ENCODE data around the gene ZSWIM7.
"Not testable (repeated sequence)": the region's sequence is repeated elsewhere in the genome, so short reads cannot be mapped to it uniquely, and the experiment has no call there.

Gene ZSWIM7

DNA sequence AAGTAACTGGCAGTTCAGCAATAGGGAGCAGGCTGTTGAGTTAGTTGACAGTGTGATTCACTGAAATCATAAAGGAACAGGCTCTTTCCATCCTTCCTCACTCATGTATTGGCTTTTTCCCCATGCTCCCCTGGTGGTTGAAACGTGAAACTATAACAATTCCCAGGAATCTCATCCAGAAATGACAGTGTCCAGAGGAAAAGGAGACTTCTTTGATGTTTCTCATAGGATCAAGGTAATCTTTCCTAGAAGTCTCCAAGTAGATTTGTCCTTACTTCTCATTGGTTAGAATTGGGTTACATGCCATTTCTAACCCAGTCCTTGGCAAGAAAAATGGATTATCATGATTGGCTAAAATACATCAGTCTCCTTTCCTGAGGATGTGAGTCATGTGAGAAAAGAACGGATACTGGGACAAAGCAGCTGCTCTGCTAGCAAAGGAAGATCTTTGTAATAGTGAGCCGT is 14.5 kb upstream of the ZSWIM7 start:
- Mint-ChIP-seq H3K4me3 (no peak overlapping the region), H3K36me3 (ENCODE audit: low read depth) (peaks cover 30% of the 10 kb centered on the region), H3K9me3 (no peaks in the 10 kb centered on the region), H3K27ac (no peak overlapping the region), H3K4me1 (ENCODE audit: low read depth) (peaks cover 2% of the 10 kb centered on the region), H3K27me3 (ENCODE audit: low read depth) (no peaks in the 10 kb centered on the region)

DNA sequence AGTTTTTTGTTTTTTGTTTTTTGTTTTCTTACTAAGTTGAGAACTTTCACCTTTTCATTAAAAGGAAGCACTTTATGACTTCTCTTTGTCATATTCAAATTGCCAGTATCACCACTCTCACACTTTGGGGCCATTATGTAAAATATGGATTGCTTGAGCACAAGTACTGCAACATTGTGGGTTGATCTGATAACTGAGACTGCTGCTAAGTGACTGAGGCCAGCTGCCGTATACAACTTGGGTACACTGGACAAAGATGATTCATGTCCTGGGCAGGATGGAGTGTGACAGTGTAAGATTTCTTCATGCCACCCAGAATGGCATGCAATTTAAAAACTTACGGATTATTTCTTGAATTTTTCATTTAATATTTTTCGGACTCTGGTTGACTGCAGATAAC is 7.9 kb upstream of the ZSWIM7 start:
- Mint-ChIP-seq H3K4me1 (ENCODE audit: low read depth) (peaks cover 2% of the 10 kb centered on the region), H3K36me3 (ENCODE audit: low read depth) (peaks cover 54% of the 10 kb centered on the region), H3K4me3 (no peak overlapping the region), H3K27ac (no peak overlapping the region), H3K9me3 (no peaks in the 10 kb centered on the region), H3K27me3 (ENCODE audit: low read depth) (no peaks in the 10 kb centered on the region)

DNA sequence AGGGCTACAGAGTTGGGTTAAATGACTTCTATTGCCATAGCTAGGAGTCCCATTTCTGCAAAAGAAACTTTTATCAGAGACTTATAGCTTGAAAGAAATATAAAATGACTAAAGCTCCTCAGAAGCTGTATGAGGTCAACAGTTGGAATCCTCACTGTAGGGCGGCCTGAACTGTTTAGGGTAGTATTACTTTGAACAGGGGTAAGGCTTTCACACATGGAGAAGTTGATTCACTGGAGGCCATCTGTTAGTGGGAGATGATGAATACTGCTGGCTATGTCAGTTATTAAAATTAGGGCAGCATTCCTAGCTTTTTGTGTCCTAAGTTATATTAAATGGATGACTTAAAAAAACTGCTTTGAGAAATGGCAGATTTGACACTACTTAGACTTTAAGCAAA is 6.1 kb upstream of the ZSWIM7 start:
- Mint-ChIP-seq H3K9me3 (no peaks in the 10 kb centered on the region), H3K27me3 (ENCODE audit: low read depth) (no peaks in the 10 kb centered on the region), H3K4me3 (no peak overlapping the region), H3K4me1 (ENCODE audit: low read depth) (peaks cover 16% of the 10 kb centered on the region), H3K36me3 (ENCODE audit: low read depth) (peaks cover 65% of the 10 kb centered on the region), H3K27ac (no peak overlapping the region)

GRCh38 chr17:16003841-16004240 is 4.3 kb upstream of the ZSWIM7 start:
- peaks cover 64% of the 10 kb centered on the region for H3K36me3 Mint-ChIP-seq (ENCODE audit: low read depth)
- H3K27me3 Mint-ChIP-seq (ENCODE audit: low read depth): no peaks in the 10 kb centered on the region
- H3K4me1 Mint-ChIP-seq (ENCODE audit: low read depth): peaks cover 22% of the 10 kb centered on the region
- no peaks in the 10 kb centered on the region for H3K9me3 Mint-ChIP-seq
- H3K27ac Mint-ChIP-seq: no peak overlapping the region
- H3K4me3 Mint-ChIP-seq: no peak overlapping the region

DNA sequence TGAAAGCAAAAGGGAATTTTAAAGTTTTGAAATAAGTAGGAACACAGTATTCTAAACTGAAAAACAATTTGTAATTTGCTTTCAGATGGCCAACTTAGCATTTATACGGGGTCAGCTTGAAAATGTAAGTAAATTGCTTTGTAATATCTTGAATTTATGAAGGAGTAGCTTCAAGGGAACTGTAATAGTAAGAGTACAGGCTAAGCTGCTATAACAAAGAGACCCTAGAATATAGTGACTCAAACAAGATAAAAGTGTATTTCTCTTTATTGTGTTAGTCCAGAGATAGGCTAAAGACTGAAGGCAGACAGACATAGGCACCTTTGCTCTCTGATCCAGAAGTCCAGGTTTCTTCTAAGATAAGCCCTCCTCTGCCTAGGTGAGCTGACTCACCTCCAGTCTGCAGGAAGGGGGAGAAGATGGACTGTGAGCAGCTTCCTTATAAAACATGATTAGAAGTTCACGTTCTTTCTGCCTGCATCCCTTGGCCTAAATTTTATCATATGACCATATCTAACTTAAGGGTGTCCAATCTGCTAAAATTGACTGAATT is 3.3 kb upstream of the ZSWIM7 start:
- peaks cover 53% of the 10 kb centered on the region for H3K36me3 Mint-ChIP-seq (ENCODE audit: low read depth)
- H3K4me3 Mint-ChIP-seq: no peak overlapping the region

DNA sequence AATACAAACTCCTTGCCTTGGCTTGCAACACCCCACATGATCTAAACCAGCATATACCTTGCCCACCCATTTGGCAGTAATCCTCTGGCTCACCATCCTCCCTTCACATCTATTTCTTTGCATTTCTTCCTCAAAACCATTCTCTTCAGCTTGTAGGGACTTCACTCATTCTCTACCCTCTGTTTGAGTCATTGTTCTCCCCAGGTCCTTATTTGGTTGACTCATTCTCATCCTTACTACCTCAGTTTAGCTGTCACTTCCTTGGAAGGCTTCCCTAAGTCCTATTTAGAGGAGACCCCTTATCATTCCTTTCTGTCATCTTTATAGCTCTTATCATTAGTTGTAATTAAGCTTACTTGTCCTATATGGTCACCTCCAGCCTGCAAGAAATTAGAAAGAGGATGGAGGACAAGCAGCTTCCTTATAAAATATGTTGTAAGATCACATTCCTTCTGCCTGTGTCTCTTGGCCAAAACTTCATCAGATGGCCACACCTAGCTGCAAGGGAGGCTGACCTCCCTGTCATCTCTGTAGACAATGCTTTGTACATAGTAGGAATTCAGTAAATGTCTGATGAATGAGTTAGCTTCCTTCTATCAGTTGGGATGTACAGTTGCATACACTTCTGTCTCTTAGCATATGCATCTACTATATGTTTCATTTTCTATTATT is 1.9 kb upstream of the ZSWIM7 start:
- peak overlapping the region; percentile 94 for H3K27ac Mint-ChIP-seq
- H3K27me3 Mint-ChIP-seq (ENCODE audit: low read depth): no peaks in the 10 kb centered on the region
- peaks cover 45% of the 10 kb centered on the region for H3K36me3 Mint-ChIP-seq (ENCODE audit: low read depth)
- peaks cover 22% of the 10 kb centered on the region for H3K4me1 Mint-ChIP-seq (ENCODE audit: low read depth)
- H3K9me3 Mint-ChIP-seq: no peaks in the 10 kb centered on the region
- peak overlapping the region; percentile 99 for H3K4me3 Mint-ChIP-seq

More for the DNA sequence above, 3.3 kb upstream of the ZSWIM7 start:
- H3K9me3 Mint-ChIP-seq: no peaks in the 10 kb centered on the region
- no peak overlapping the region for H3K27ac Mint-ChIP-seq
- no peaks in the 10 kb centered on the region for H3K27me3 Mint-ChIP-seq (ENCODE audit: low read depth)
- H3K4me1 Mint-ChIP-seq (ENCODE audit: low read depth): peaks cover 22% of the 10 kb centered on the region

DNA sequence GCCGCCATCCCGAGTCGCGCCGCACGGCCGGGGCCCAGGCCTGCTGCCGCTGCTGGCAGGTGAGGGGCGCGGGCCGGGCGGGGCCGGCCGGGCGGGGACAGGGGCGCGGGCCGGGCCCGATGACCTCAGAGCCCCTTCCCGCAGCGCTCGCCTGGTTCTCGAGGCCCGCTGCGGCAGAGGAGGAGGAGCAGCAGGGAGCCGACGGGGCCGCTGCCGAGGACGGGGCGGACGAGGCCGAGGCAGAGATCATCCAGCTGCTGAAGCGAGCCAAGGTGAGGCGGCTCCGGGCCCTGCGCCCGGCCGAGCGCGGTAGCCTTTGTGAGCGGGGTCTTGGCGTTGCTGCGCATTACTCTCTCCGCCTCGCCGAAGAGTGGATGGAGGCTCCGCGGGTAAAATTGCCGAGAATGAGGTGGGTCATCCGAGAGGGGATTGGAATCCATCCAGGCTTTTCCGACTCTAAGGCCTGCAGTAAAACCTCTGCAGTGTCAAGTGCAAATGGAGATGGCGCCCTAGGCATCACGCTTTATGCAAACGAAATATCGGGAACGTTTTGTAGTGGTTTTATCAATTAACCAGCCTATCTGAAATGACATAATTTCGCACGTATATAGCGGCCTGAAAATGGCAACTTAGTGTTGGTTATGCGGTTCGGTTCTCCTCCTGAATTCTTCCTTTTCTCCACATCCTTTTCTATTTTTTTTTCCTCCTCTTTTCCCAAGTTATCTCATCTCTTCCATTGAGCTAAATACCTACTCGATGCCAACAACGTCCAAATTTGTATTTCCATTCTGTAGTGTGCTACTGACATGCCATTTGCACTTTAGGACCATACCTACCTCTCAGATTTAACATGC is 697 bp upstream of the ZSWIM7 start:
- peak overlapping the region; percentile 94 for H3K27ac Mint-ChIP-seq
- H3K4me3 Mint-ChIP-seq: peak overlapping the region; percentile 99
- no peaks in the 10 kb centered on the region for H3K27me3 Mint-ChIP-seq (ENCODE audit: low read depth)
- peaks cover 22% of the 10 kb centered on the region for H3K4me1 Mint-ChIP-seq (ENCODE audit: low read depth)
- H3K9me3 Mint-ChIP-seq: no peaks in the 10 kb centered on the region
- peaks cover 38% of the 10 kb centered on the region for H3K36me3 Mint-ChIP-seq (ENCODE audit: low read depth)

GRCh38 chr17:15998031-15998562 is 1.4 kb downstream of the ZSWIM7 start:
- Mint-ChIP-seq H3K36me3 (ENCODE audit: low read depth) (peaks cover 25% of the 10 kb centered on the region), H3K9me3 (no peaks in the 10 kb centered on the region), H3K4me3 (no peak overlapping the region), H3K27me3 (ENCODE audit: low read depth) (no peaks in the 10 kb centered on the region), H3K27ac (no peak overlapping the region), H3K4me1 (ENCODE audit: low read depth) (peaks cover 22% of the 10 kb centered on the region)

DNA sequence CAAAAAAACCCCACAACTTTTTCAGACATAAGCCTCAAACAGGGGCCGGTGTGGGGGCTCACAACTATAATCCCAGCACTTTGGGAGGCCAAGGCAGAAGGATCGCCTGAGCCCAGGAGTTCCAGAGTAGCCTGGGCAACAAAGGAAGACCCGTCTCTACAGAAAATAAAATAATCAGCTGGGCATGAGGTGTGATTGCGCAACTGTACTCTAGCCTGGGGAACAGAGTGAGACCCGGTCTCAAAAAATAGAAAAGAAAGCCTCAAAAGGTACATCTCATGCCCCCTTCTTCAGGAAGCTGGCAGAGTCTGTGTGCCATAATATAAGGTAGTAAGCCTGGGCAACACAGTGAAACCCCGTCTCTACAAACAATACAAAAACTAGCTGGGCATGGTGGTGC is 3.2 kb downstream of the ZSWIM7 start:
- H3K27ac Mint-ChIP-seq: no peak overlapping the region

GRCh38 chr17:15981646-15982580 is 17.6 kb downstream of the ZSWIM7 start:
- Mint-ChIP-seq H3K36me3 (ENCODE audit: low read depth) (peaks cover 11% of the 10 kb centered on the region), H3K4me3 (no peak overlapping the region), H3K4me1 (ENCODE audit: low read depth) (peaks cover 12% of the 10 kb centered on the region), H3K27ac (no peak overlapping the region), H3K27me3 (ENCODE audit: low read depth) (no peaks in the 10 kb centered on the region), H3K9me3 (no peaks in the 10 kb centered on the region)

More for the DNA sequence above, 3.2 kb downstream of the ZSWIM7 start:
- Mint-ChIP-seq H3K36me3 (ENCODE audit: low read depth) (peaks cover 9% of the 10 kb centered on the region), H3K9me3 (no peaks in the 10 kb centered on the region), H3K4me1 (ENCODE audit: low read depth) (peaks cover 12% of the 10 kb centered on the region), H3K4me3 (no peak overlapping the region), H3K27me3 (ENCODE audit: low read depth) (no peaks in the 10 kb centered on the region)

DNA sequence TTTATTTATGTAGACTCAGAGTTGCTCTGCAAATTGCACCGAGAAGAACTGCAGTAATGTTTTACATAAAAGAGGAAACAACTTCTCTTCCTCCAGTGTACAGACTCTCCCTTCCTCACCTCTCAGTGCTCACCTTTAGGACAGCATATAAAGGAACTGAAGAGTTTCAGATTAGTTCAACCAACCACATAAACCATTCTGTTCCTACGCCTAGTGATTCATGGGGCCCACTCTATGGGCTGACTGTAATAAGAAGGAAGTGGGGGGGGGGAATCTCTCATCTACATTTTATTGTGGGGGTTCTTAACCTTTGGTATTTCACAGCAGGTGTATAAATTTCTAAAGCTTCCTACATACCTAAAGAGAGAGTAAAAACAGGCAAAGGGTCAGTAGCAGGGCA is 18.3 kb downstream of the ZSWIM7 start:
- Mint-ChIP-seq H3K36me3 (ENCODE audit: low read depth) (peaks cover 6% of the 10 kb centered on the region), H3K27me3 (ENCODE audit: low read depth) (no peaks in the 10 kb centered on the region), H3K27ac (no peak overlapping the region)

GRCh38 chr17:15979013-15979412 is 20.5 kb downstream of the ZSWIM7 start:
- not testable (repeated sequence) for H3K36me3 Mint-ChIP-seq (ENCODE audit: low read depth); H3K27ac Mint-ChIP-seq; H3K27me3 Mint-ChIP-seq (ENCODE audit: low read depth); H3K9me3 Mint-ChIP-seq; H3K4me3 Mint-ChIP-seq
- H3K4me1 Mint-ChIP-seq (ENCODE audit: low read depth): peaks cover 13% of the 10 kb centered on the region

More for the DNA sequence above, 18.3 kb downstream of the ZSWIM7 start:
- Mint-ChIP-seq H3K9me3 (no peaks in the 10 kb centered on the region), H3K4me1 (ENCODE audit: low read depth) (peaks cover 13% of the 10 kb centered on the region), H3K4me3 (no peak overlapping the region)

GRCh38 chr17:15978606-15979005 is 20.9 kb downstream of the ZSWIM7 start:
- peaks cover 13% of the 10 kb centered on the region for H3K4me1 Mint-ChIP-seq (ENCODE audit: low read depth)

GRCh38 chr17:15977894-15978293 is 21.6 kb downstream of the ZSWIM7 start:
- no peak overlapping the region for H3K4me3 Mint-ChIP-seq
- H3K9me3 Mint-ChIP-seq: no peaks in the 10 kb centered on the region
- no peaks in the 10 kb centered on the region for H3K27me3 Mint-ChIP-seq (ENCODE audit: low read depth)
- peaks cover 4% of the 10 kb centered on the region for H3K36me3 Mint-ChIP-seq (ENCODE audit: low read depth)
- peaks cover 13% of the 10 kb centered on the region for H3K4me1 Mint-ChIP-seq (ENCODE audit: low read depth)
- H3K27ac Mint-ChIP-seq: no peak overlapping the region

More at GRCh38 chr17:15978606-15979005, 20.9 kb downstream of the ZSWIM7 start:
- no peak overlapping the region for H3K4me3 Mint-ChIP-seq
- H3K27me3 Mint-ChIP-seq (ENCODE audit: low read depth): no peaks in the 10 kb centered on the region
- H3K27ac Mint-ChIP-seq: no peak overlapping the region
- H3K9me3 Mint-ChIP-seq: no peaks in the 10 kb centered on the region
- peaks cover 4% of the 10 kb centered on the region for H3K36me3 Mint-ChIP-seq (ENCODE audit: low read depth)
